Measurements from ENCODE around the gene KAZN.

Gene KAZN

DNA sequence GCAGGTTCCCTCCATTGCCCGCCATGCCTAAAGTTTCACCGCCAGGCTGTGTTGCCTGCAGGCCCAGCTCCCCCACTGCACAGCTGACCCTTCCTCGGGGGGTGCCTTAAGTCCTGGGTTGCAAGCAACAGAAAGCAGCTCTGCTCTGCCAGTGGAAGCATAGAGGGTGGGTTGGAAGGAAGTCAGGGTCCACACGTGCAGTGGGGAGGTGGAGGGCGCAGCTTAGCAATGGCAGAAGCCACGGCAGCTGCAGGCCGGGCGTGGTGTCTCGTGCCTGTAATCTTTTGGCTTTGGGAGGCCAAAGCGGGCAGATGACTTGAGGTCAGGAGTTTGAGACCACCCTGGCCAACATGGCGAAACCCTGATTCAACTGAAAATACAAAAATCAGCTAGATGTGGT lies 448.8 kb downstream of the KAZN start:
- no peaks in the 10 kb centered on the region for H3K9me3 ChIP-seq (replicated peaks; ENCODE audit: insufficient read depth, low read length)
- H2AFZ ChIP-seq (ENCODE audit: low read length): no peak overlapping the region
- no peak for DNase-seq
- H4K20me1 ChIP-seq (ENCODE audit: insufficient read depth, low read length): no peaks in the 10 kb centered on the region
- TF ChIP-seq EZH2phosphoT487 (IDR thresholded peaks at IDR 0.05; ENCODE audit: low read length): no peak
- TF ChIP-seq, protein P1, sequence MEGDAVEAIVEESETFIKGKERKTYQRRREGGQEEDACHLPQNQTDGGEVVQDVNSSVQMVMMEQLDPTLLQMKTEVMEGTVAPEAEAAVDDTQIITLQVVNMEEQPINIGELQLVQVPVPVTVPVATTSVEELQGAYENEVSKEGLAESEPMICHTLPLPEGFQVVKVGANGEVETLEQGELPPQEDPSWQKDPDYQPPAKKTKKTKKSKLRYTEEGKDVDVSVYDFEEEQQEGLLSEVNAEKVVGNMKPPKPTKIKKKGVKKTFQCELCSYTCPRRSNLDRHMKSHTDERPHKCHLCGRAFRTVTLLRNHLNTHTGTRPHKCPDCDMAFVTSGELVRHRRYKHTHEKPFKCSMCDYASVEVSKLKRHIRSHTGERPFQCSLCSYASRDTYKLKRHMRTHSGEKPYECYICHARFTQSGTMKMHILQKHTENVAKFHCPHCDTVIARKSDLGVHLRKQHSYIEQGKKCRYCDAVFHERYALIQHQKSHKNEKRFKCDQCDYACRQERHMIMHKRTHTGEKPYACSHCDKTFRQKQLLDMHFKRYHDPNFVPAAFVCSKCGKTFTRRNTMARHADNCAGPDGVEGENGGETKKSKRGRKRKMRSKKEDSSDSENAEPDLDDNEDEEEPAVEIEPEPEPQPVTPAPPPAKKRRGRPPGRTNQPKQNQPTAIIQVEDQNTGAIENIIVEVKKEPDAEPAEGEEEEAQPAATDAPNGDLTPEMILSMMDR (IDR thresholded peaks at IDR 0.05; ENCODE audit: low read length): no peak
- TF ChIP-seq EZH2 (optimal IDR thresholded peaks at IDR 0.05; ENCODE audit: low read depth, low read length): no peak
- no peak overlapping the region for H3K4me3 ChIP-seq (ENCODE audit: low read length)
- no peaks in the 10 kb centered on the region for H3F3A ChIP-seq (ENCODE audit: insufficient read depth, low read length)
- no peaks in the 10 kb centered on the region for H3K27me3 ChIP-seq (replicated peaks; ENCODE audit: insufficient read depth, low read length)
- no peaks in the 10 kb centered on the region for H3K4me1 ChIP-seq (ENCODE audit: low read length)
- H3K4me2 ChIP-seq (ENCODE audit: low read depth, low read length): no peak overlapping the region
- no peak overlapping the region for H3K9ac ChIP-seq (ENCODE audit: low read length)
- no peaks in the 10 kb centered on the region for H3K36me3 ChIP-seq (replicated peaks; ENCODE audit: insufficient read depth, low read length)
- H3K27ac ChIP-seq (ENCODE audit: low read length): no peak overlapping the region
- H3K79me2 ChIP-seq (ENCODE audit: low read length): no peaks in the 10 kb centered on the region
- H3K9me2 ChIP-seq (replicated peaks; ENCODE audit: insufficient read depth, low read length): no peaks in the 10 kb centered on the region

DNA sequence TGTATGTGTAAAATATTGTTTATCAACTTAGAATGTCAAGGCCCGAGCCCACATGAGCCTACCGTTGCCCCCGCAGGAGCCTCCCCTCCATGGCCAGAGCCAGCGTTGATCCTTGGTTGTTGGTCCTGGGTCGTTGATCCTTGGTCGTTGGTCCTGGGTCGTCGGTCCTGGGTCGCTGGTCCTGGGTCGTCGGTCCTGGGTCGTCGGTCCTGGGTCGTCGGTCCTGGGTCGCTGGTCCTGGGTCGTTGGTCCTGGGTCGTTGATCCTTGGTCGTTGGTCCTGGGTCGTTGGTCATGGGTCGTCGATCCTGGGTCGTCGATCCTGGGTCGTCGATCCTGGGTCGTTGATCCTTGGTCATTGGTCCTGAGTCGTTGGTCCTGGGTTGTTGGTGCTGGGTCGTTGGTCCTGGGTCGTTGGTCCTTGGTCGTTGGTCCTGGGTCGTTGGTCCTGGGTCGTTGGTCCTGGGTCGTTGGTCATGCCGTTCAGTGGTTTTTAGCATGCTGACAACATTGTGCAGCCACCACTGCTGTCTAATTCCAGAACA lies 450.0 kb downstream of the KAZN start:
- H3K27ac ChIP-seq (ENCODE audit: low read length): no peak overlapping the region
- no peak for DNase-seq
- no peaks in the 10 kb centered on the region for H3K79me2 ChIP-seq (ENCODE audit: low read length)
- H2AFZ ChIP-seq (ENCODE audit: low read length): no peak overlapping the region
- no peak overlapping the region for H3K4me3 ChIP-seq (ENCODE audit: low read length)
- no peaks in the 10 kb centered on the region for H3K4me1 ChIP-seq (ENCODE audit: low read length)
- H3K9me2 ChIP-seq (replicated peaks; ENCODE audit: insufficient read depth, low read length): no peaks in the 10 kb centered on the region
- no peaks in the 10 kb centered on the region for H3K27me3 ChIP-seq (replicated peaks; ENCODE audit: insufficient read depth, low read length)
- no peaks in the 10 kb centered on the region for H3F3A ChIP-seq (ENCODE audit: insufficient read depth, low read length)
- TF ChIP-seq, protein P1 (IDR thresholded peaks at IDR 0.05; ENCODE audit: low read length): no peak
- TF ChIP-seq EZH2 (optimal IDR thresholded peaks at IDR 0.05; ENCODE audit: low read depth, low read length) (no peak), EZH2phosphoT487 (IDR thresholded peaks at IDR 0.05; ENCODE audit: low read length) (no peak)
- H3K9me3 ChIP-seq (replicated peaks; ENCODE audit: insufficient read depth, low read length): no peaks in the 10 kb centered on the region
- H3K36me3 ChIP-seq (replicated peaks; ENCODE audit: insufficient read depth, low read length): no peaks in the 10 kb centered on the region
- H3K9ac ChIP-seq (ENCODE audit: low read length): no peak overlapping the region
- no peak overlapping the region for H3K4me2 ChIP-seq (ENCODE audit: low read depth, low read length)
- no peaks in the 10 kb centered on the region for H4K20me1 ChIP-seq (ENCODE audit: insufficient read depth, low read length)

DNA sequence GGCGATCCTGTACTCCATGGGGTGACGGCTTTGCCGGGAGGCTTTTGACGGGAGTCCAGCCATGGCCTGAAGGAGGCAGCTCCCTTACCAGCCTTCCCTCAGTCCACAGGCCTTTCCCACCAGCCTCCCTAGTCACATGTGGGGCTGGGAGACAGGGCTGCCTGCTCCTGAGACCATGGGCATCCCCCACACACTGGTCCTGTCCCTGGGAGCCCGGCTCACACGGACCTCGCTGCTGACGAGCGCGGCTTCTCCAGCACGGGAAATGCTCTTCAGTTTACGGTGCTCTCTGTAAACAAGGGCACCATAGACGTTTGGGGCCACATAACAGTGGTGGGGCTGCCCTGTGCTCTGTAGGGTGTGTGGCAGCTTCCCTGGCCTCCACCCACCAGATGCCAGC lies 450.6 kb downstream of the KAZN start:
- Histone ChIP-seq H3F3A (ENCODE audit: insufficient read depth, low read length) (no peaks in the 10 kb centered on the region), H4K20me1 (ENCODE audit: insufficient read depth, low read length) (no peaks in the 10 kb centered on the region), H3K27ac (ENCODE audit: low read length) (no peak overlapping the region), H3K9ac (ENCODE audit: low read length) (no peak overlapping the region), H2AFZ (ENCODE audit: low read length) (no peak overlapping the region), H3K4me1 (ENCODE audit: low read length) (no peaks in the 10 kb centered on the region), H3K9me3 (replicated peaks; ENCODE audit: insufficient read depth, low read length) (no peaks in the 10 kb centered on the region), H3K4me2 (ENCODE audit: low read depth, low read length) (no peak overlapping the region), H3K9me2 (replicated peaks; ENCODE audit: insufficient read depth, low read length) (no peaks in the 10 kb centered on the region), H3K4me3 (ENCODE audit: low read length) (no peak overlapping the region), H3K36me3 (replicated peaks; ENCODE audit: insufficient read depth, low read length) (no peaks in the 10 kb centered on the region), H3K27me3 (replicated peaks; ENCODE audit: insufficient read depth, low read length) (no peaks in the 10 kb centered on the region), H3K79me2 (ENCODE audit: low read length) (no peaks in the 10 kb centered on the region)
- no peak for DNase-seq
- TF ChIP-seq EZH2phosphoT487 (IDR thresholded peaks at IDR 0.05; ENCODE audit: low read length) (no peak), EZH2 (optimal IDR thresholded peaks at IDR 0.05; ENCODE audit: low read depth, low read length) (no peak)
- TF ChIP-seq, protein P1 (IDR thresholded peaks at IDR 0.05; ENCODE audit: low read length): no peak

Data from MM.1S (cell line).